Measurements from ENCODE around the gene GRIK3. TPM values are rescaled to one million over a fixed set of nuclear protein-coding genes. Genes with fewer than 3 reads are reported as not detected.

The GRIK3 gene
- total RNA-seq, 4 donors from 2014 or later = 0.13 to 0.42 (median 0.15) TPM; not detected in 1

GRCh38 chr1:36863061-36863460 is 171.3 kb downstream of the GRIK3 start:
- WGBS, 2 donors = 43% methylated on average over 3 of the region's 3 CpGs
- intact Hi-C loops (cut with DNase I) = no loop called here

DNA sequence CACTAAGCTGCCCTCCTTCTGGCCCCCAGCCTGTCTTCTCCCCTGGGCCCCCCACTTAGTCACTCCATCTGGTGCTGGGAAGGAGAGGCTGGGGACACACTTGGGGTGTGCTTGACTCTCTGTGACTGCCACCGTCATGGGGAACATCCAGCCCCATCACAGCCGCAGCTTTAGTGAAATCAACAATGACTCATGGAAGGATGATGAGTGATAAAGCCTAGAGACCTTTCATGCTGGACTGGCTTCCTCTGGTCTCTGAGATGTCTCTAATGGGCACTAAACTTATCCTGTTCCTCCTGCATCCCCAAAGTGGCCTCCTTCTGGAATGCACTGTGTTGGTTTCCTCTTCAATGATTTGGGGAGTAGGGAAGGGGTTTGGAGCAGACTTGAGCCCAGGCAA is 172.9 kb downstream of the GRIK3 start:
- no peak for TF ChIP-seq POLR2A (IDR thresholded peaks at IDR 0.05)
- no peak for TF ChIP-seq CTCF (IDR thresholded peaks at IDR 0.05)
- intact Hi-C loops (cut with DNase I) = no loop called here
- Histone ChIP-seq H3K4me1 (no peaks in the 10 kb centered on the region), H3K36me3 (no peaks in the 10 kb centered on the region), H3K9me3 (no peaks in the 10 kb centered on the region), H3K27ac (no peak overlapping the region), H3K4me3 (replicated peaks in 1 of 3) (no peak overlapping the region), H3K27me3 (no peaks in the 10 kb centered on the region)
- 68 to 71% methylated on average over 2 of the region's 2 CpGs for WGBS, 2 donors
- no peak for DNase-seq

More at GRCh38 chr1:36863061-36863460, 171.3 kb downstream of the GRIK3 start:
- TF ChIP-seq CTCF (IDR thresholded peaks at IDR 0.05) (no peak), POLR2A (IDR thresholded peaks at IDR 0.05) (no peak)
- Histone ChIP-seq H3K9me3 (no peaks in the 10 kb centered on the region), H3K4me1 (no peaks in the 10 kb centered on the region), H3K36me3 (no peaks in the 10 kb centered on the region), H3K4me3 (replicated peaks in 1 of 3) (no peak overlapping the region), H3K27ac (no peak overlapping the region), H3K27me3 (no peaks in the 10 kb centered on the region)
- DNase-seq = no peak

GRCh38 chr1:36859926-36860325 is 174.4 kb downstream of the GRIK3 start:
- 28 to 58% methylated on average over 10 of the region's 10 CpGs for WGBS, 2 donors
- no peak for DNase-seq
- intact Hi-C loops (cut with DNase I) = no loop called here
- no peaks in the 10 kb centered on the region for H3K9me3 ChIP-seq
- H3K36me3 ChIP-seq = no peaks in the 10 kb centered on the region
- no peaks in the 10 kb centered on the region for H3K27me3 ChIP-seq
- no peak overlapping the region for H3K4me3 ChIP-seq (replicated peaks in 1 of 3)
- H3K27ac ChIP-seq = no peak overlapping the region
- H3K4me1 ChIP-seq = no peaks in the 10 kb centered on the region
- TF ChIP-seq CTCF (IDR thresholded peaks at IDR 0.05) (no peak), POLR2A (IDR thresholded peaks at IDR 0.05) (no peak)

DNA sequence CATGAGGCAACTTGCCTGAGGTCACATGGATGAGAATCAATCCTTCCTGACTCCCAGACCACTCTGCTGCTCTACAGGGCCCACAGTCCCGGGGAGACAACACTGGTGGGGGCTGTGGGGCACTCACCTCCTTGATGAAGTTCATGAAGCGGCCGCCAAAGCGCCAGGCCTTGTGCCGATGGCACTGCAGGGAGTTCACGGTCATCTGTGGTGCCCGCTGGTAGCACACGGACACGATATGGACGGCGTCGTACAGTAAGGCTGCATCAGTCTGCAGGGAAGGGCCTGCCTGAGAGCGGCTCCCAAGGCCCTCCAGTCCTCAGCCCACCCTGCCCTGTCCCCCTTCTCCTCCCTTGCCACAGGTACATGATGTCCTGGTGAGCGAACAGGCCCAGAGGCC is 175.3 kb downstream of the GRIK3 start:
- TF ChIP-seq POLR2A (IDR thresholded peaks at IDR 0.05) (no peak), CTCF (IDR thresholded peaks at IDR 0.05) (no peak)
- Histone ChIP-seq H3K27me3 (no peaks in the 10 kb centered on the region), H3K4me3 (replicated peaks in 1 of 3) (no peak overlapping the region), H3K27ac (no peak overlapping the region), H3K9me3 (no peaks in the 10 kb centered on the region), H3K4me1 (no peaks in the 10 kb centered on the region), H3K36me3 (no peaks in the 10 kb centered on the region)
- intact Hi-C loops (cut with DNase I) = no loop called here
- DNase-seq = no peak
- WGBS, 2 donors = 84 to 93% methylated on average over 5 to 13 of the region's 14 CpGs

DNA sequence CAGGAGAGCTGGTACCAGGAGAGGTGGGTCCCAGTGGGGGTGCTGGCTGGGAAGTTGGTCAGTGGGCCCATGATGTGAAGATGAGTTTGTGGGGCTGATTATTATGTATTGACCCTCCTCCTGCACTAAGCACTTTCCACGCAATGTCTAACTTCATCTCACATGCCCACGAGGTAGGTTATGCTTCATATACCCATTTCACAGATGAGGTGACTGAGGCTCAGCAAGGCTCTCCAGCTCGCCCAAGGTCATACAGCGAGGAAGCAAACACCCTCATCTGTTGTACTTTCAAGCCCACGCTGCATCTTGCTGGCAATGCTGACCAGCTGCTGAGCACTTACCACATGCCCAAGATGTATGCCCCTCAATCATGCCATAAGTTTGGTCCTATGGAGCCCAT is 175.8 kb downstream of the GRIK3 start:
- Histone ChIP-seq H3K27ac (no peak overlapping the region), H3K36me3 (no peaks in the 10 kb centered on the region), H3K27me3 (no peaks in the 10 kb centered on the region), H3K4me1 (no peaks in the 10 kb centered on the region), H3K4me3 (replicated peaks in 1 of 3) (no peak overlapping the region), H3K9me3 (no peaks in the 10 kb centered on the region)
- TF ChIP-seq POLR2A (IDR thresholded peaks at IDR 0.05) (no peak), CTCF (IDR thresholded peaks at IDR 0.05) (no peak)
- 96 to 98% methylated on average over 5 of the region's 5 CpGs for WGBS, 2 donors
- intact Hi-C loops (cut with DNase I) = no loop called here
- no peak for DNase-seq
